Activated naive CD8-positive, alpha-beta T cell treated with anti-CD3 and anti-CD28 coated beads, Interleukin-2, amount 50 U/mL, for 24 hours (primary cell): Measurements from ENCODE around the gene GPAT2.
"Not testable (repeated sequence)": the region's sequence is repeated elsewhere in the genome, so short reads cannot be mapped to it uniquely, and the experiment has no call there.

Source experiments
- ATAC-seq: fragments of 150-1000 bp; cut with Tn5 transposase; one replicate; pipeline ENCODE4 v1.10.0; 2021
- DNase-seq: peaks from one replicate; pipeline ENCODE4 v3.0.0; 2021
- H3K27ac Mint-ChIP-seq: one replicate; pipeline ENCODE4 v1.8.0; 2021; ENCODE audit warnings: mild to moderate bottlenecking, mixed read lengths
- H3K27me3 Mint-ChIP-seq: one replicate; pipeline ENCODE4 v1.8.0; 2021; ENCODE audit warnings: mixed read lengths
- H3K36me3 Mint-ChIP-seq: one replicate; pipeline ENCODE4 v1.8.0; 2021; ENCODE audit warnings: low read depth, mixed read lengths
- H3K4me1 Mint-ChIP-seq: one replicate; pipeline ENCODE4 v1.8.0; 2021; ENCODE audit warnings: mixed read lengths
- H3K4me3 Mint-ChIP-seq: one replicate; pipeline ENCODE4 v1.8.0; 2021; ENCODE audit warnings: mild to moderate bottlenecking, moderate library complexity, mixed read lengths
- H3K9me3 Mint-ChIP-seq: one replicate; pipeline ENCODE4 v1.8.0; 2021; ENCODE audit warnings: mixed read lengths

Gene GPAT2

DNA sequence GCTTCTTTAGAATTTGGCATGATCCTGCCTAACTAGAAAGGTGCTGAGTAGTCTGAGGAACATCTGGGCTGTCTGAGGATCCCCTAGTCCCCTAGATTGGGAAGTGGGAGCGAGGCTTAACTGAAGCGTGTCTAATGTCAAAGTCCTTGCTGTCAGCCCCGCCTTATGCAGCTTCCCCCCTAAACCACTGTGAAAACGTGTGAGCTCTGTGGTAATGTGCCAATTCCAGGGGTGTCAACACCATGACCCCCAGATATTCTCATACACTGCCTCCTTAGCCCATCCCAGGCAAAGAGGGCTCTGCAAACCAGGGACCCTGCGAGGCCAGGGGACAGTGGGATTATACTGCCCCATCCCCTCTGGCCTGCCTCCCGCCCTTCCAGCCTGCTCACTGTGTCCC lies 21.1 kb upstream of the GPAT2 start:
- not testable (repeated sequence) for ATAC-seq, H3K4me1 Mint-ChIP-seq, DNase-seq, H3K27me3 Mint-ChIP-seq, H3K27ac Mint-ChIP-seq, H3K4me3 Mint-ChIP-seq, H3K36me3 Mint-ChIP-seq, H3K9me3 Mint-ChIP-seq

DNA sequence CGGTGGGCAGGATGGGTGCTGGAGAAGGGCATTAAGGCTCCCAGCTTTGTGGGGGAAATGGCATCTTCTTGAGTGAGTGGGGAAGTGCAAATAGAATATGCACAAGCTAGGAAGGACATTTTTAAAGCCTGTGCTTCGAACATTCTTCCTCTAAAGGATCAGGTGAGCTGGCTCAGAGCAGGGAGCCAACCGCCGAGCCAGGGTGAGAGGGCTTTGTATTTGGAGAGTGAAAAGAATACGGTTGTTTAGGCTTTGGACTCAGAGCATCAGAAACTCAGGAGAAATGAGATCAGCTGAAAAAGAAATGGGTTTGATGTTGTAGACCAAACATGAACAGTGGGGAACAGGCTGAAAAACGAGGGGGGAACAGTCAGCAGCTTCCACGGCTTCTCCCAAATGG lies 19.8 kb upstream of the GPAT2 start:
- DNase-seq, H3K4me1 Mint-ChIP-seq, H3K4me3 Mint-ChIP-seq, H3K36me3 Mint-ChIP-seq, H3K27me3 Mint-ChIP-seq, H3K9me3 Mint-ChIP-seq, H3K27ac Mint-ChIP-seq, ATAC-seq: not testable (repeated sequence)

DNA sequence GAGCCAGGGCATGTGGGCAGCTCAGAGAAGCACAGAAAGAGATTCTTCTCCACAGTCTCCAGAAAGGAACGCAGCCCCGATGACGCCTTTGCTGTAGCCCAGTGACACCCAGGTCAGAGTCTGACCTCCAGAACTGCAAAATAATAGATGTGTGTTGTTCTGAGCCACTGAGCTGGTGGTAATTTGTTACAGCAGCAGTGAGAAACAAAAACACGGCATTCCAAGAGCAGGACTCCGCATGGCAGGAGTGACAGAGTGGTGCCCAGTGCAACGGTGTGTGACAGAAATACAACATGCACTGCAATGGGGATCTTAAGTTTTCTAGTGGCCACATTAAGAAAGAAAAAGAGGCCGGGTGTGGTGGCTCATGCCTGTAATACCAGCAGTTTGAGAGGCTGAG lies 18.7 kb upstream of the GPAT2 start:
- not testable (repeated sequence) for H3K9me3 Mint-ChIP-seq, H3K27ac Mint-ChIP-seq, H3K36me3 Mint-ChIP-seq, H3K27me3 Mint-ChIP-seq, H3K4me1 Mint-ChIP-seq, ATAC-seq, H3K4me3 Mint-ChIP-seq, DNase-seq

DNA sequence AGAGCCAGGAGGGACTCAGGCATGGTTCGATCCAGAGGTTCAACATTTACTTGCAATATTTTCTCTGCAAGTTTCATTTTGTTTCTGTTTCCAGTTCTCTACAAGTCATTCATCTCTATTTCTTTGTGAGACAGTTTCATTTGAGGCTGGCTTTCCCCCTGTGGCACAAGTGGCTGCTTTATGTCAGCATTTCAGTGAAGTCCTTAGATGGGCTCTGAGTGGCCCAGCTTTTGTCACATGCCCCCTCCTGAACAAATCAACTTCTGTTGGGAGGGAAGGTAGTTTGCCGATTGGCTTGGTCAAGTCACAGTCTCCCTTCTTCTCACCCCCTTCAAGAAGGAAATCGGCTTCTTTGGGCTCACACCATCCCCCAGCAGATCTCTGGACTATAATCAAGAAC lies 17.9 kb upstream of the GPAT2 start:
- H3K27me3 Mint-ChIP-seq, H3K4me1 Mint-ChIP-seq, H3K27ac Mint-ChIP-seq, H3K36me3 Mint-ChIP-seq, H3K9me3 Mint-ChIP-seq, DNase-seq, H3K4me3 Mint-ChIP-seq, ATAC-seq: not testable (repeated sequence)

DNA sequence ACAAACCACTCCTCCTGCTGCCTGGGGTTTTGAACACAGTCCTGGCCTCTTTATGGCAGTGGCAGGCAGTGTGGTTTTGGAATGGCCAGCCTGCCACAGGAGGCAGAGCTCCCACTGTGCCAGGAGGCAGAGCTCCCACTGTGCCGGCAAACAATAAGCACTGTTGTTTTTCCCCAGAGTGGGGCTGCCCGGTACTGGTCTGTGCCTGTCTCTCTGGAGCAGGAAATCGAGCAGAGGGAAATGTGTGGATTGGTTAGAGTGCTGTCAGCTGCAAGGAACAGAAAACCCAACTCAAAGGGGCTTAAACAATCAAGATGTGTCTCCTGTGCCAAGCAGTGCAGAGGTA lies 15.2 kb upstream of the GPAT2 start:
- ATAC-seq, H3K27me3 Mint-ChIP-seq, H3K9me3 Mint-ChIP-seq, H3K27ac Mint-ChIP-seq, H3K36me3 Mint-ChIP-seq, H3K4me3 Mint-ChIP-seq, DNase-seq, H3K4me1 Mint-ChIP-seq: not testable (repeated sequence)

DNA sequence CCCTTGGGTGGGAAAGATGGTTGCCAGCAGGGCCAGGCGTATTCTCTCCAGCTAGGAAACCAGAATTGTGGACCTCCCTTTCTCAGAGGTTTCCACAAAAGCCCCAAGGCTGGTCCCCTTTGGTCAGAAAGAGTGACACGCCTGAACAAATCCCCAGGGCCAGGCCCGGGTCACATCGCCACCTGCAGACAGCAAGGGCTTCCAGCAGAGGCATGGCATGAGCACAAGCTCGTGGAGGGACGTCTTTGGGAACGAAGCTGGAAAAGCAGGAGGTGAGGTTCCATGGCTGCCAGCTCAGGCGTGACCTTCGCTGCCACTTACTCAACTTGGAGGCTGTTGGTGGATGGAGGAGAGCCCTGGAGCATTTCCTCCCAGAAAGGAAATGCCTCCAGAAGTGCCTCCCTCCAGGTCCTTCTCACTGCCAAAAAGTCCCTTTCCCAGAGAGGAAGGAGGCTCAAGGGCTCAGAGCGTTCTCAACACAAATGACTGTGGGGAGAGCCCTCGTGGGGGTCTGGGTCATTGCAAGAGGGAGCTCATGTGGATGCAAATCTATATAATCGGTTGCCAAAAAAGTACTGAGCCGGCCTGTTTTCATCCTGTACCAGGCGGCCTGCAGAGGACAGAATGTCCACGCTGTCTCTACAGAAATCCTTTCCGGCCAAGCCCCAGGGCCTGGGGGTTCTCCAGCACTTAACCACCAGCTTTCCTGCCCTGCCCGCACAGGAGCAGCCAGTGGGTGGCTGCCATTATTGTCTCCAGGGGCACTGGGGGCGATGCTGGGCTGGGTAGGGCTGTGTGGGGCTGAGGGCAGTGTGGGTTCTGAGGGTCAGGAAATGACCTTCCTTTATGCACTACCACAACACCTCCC lies 14.6 kb upstream of the GPAT2 start:
- peak; percentile 36 for ATAC-seq
- not testable (repeated sequence) for H3K4me1 Mint-ChIP-seq, DNase-seq, H3K4me3 Mint-ChIP-seq, H3K27me3 Mint-ChIP-seq, H3K36me3 Mint-ChIP-seq, H3K27ac Mint-ChIP-seq, H3K9me3 Mint-ChIP-seq

DNA sequence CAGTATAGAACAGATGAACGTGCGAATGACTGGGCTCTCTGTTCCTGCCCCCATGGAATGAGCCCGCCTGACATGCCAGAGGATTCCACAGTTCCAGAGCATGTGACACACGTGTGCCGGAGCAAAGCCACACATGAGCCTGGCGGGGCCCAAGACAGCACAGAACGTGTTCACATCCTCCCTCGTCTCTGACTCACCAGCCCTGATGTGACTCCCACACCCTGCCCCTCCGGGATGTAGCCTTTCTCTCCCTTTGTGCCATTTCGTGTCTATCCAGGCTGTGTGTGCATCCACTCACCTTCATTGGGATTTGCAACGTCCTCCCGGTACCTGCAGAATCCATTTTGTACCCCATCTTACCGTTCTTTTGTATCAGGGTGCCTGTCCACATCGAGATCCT lies 838 bp upstream of the GPAT2 start:
- H3K9me3 Mint-ChIP-seq, ATAC-seq, H3K36me3 Mint-ChIP-seq, DNase-seq, H3K4me1 Mint-ChIP-seq, H3K4me3 Mint-ChIP-seq, H3K27me3 Mint-ChIP-seq, H3K27ac Mint-ChIP-seq: not testable (repeated sequence)

DNA sequence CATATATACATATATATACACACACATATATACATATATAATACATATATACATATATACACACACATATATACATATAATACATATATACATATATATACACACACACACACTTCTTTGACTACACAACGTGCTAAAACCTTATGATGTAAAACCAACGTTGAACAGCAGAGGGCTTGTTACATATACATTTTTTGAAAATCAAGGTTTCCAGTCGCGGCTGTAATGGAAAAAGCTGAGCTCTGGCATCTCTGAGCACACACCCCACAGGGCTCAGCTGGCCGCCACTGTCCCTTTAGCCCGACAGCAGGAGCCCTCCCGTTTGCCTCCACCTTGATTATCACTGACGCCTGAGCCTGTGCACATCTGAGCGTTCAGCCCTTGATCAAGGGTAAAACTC lies 719 bp downstream of the GPAT2 start:
- not testable (repeated sequence) for H3K9me3 Mint-ChIP-seq, ATAC-seq, H3K27ac Mint-ChIP-seq, H3K4me1 Mint-ChIP-seq, DNase-seq, H3K4me3 Mint-ChIP-seq, H3K36me3 Mint-ChIP-seq, H3K27me3 Mint-ChIP-seq

DNA sequence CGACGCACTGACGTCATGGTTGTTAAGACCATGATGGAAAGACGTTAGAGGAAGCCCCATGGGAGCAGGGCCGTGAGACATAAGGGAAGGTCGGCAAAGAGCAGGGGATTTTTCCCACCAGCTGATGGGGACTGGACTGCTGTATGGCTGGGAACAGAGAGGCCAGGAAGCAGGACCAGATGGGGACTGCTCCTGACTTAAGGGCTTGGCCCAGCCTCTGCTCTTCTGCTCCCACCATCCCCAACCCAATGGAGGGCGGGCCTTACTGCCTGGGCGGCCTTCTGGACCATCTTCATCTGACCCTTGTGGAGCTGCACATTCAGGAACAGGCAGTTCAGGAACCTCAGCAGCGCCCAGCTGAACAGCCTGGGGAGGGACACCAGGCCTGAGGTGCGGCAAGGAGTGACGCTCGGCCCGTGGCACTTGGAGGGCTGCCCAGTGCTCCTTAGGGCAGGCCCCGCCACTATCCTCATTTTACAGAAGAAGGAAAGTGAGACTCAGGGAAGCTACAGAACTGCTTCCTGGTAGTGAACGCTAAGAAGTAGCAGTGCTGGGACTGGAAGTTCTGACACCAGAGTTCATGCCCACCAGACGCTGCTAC lies 6.9 kb downstream of the GPAT2 start:
- not testable (repeated sequence) for H3K27ac Mint-ChIP-seq, H3K4me1 Mint-ChIP-seq, DNase-seq, H3K4me3 Mint-ChIP-seq, ATAC-seq, H3K27me3 Mint-ChIP-seq, H3K36me3 Mint-ChIP-seq, H3K9me3 Mint-ChIP-seq

DNA sequence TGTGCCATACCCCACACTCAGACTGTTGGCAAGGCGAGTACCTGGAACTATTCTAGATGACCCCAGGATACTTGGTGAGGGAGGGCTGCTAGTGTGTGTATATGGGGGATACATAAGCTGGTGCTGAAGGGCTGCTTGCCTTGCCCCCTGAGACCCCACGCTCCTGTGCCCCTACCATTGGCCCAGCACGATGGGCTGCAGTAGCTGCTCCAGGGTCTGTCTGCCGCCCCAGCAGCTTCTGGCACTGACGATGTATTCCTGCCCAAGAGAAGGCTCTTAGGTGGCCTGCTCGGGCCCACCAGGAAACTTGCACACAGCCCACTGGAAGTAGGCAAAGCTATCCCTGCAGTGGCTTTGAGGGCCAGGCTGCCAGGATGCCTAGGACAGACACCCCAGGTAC lies 9.0 kb downstream of the GPAT2 start:
- H3K9me3 Mint-ChIP-seq, H3K4me1 Mint-ChIP-seq, H3K36me3 Mint-ChIP-seq, H3K4me3 Mint-ChIP-seq, ATAC-seq, H3K27ac Mint-ChIP-seq, DNase-seq, H3K27me3 Mint-ChIP-seq: not testable (repeated sequence)

DNA sequence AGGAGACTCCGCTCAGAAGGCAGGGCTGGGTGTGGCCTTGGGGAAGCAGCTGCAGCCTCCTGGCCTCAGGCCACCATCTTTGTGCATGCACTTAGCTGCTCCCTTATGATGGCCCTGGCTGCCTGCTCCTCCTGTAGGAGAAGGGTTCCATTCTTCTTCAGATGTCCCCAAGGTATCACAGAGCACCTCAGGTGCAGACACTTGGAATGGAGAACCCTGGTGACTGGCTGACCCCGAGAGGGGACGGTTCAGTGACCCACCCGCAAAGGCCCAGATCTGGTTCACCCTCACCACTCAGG lies 9.6 kb downstream of the GPAT2 start:
- ATAC-seq: no peak
- H3K4me1 Mint-ChIP-seq: no peaks in the 10 kb centered on the region
- H3K27ac Mint-ChIP-seq: no peak overlapping the region
- H3K36me3 Mint-ChIP-seq: no peaks in the 10 kb centered on the region
- no peaks in the 10 kb centered on the region for H3K27me3 Mint-ChIP-seq
- DNase-seq: no peak
- H3K9me3 Mint-ChIP-seq: no peaks in the 10 kb centered on the region
- H3K4me3 Mint-ChIP-seq: no peak overlapping the region

DNA sequence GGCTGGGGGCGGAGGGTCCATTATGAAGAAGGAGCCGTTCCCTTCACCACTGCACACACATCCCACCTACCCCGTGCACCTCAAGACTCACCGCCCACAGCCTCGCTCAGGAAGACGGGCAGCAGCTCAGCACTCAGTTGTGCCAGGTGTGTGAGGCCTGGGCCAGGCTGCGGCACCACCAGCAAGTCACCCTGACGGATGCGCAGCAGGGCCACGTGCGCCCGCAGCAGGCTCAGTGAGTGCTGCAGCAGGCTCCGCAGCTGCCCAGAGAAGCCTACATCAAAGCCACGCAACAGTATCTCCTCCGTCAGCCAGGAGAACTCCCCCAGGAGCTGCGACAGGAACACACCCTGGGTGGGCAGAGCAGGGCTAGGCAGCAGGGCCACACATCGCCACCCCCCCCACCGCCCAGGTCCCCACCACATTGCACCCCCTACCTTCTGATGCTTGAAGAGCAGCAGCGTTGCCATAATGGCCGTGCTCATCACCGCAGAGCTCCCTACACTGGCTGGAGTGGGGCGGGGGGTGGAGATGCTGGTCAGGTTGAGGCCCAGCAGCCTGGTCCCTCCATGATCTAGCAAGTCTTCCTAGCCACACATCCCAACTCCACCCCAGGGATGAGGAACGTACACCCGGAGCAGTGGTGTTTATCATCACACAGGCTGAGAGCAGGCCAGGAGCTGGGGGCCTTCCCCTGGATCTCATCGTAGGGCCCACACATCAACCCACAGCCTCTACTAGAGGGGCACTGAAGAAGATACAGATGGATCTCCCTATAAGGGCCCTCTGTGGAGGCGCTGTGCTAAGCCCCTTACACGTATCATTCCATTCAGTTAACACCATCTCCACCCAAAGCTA lies 10.2 kb downstream of the GPAT2 start:
- Mint-ChIP-seq H3K36me3 (no peaks in the 10 kb centered on the region), H3K27ac (no peak overlapping the region), H3K9me3 (no peaks in the 10 kb centered on the region), H3K27me3 (no peaks in the 10 kb centered on the region), H3K4me3 (no peak overlapping the region), H3K4me1 (peaks cover 2% of the 10 kb centered on the region)
- ATAC-seq (no peak), DNase-seq (no peak)

DNA sequence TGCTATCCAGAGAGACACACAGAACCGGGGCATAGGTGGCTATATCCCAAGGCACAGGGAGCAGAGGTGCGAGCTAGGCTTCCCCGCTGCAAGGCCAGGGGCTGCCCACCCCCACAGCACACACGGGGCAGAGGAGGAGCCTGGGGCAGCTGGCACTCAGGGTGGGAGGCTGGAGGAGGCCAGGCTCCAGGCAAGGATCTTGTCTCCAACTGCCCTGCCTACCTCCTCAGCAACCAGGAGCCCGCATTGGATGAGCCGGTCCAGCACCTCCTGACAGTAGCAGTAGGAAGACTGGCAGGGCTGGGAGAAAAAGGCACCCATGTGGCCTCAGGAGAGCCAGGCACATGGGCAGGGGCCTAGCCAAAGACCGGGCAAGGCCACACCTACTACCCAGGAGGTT lies 11.0 kb downstream of the GPAT2 start:
- not testable (repeated sequence) for H3K36me3 Mint-ChIP-seq, H3K27ac Mint-ChIP-seq, ATAC-seq, H3K4me3 Mint-ChIP-seq, DNase-seq, H3K9me3 Mint-ChIP-seq, H3K27me3 Mint-ChIP-seq, H3K4me1 Mint-ChIP-seq

DNA sequence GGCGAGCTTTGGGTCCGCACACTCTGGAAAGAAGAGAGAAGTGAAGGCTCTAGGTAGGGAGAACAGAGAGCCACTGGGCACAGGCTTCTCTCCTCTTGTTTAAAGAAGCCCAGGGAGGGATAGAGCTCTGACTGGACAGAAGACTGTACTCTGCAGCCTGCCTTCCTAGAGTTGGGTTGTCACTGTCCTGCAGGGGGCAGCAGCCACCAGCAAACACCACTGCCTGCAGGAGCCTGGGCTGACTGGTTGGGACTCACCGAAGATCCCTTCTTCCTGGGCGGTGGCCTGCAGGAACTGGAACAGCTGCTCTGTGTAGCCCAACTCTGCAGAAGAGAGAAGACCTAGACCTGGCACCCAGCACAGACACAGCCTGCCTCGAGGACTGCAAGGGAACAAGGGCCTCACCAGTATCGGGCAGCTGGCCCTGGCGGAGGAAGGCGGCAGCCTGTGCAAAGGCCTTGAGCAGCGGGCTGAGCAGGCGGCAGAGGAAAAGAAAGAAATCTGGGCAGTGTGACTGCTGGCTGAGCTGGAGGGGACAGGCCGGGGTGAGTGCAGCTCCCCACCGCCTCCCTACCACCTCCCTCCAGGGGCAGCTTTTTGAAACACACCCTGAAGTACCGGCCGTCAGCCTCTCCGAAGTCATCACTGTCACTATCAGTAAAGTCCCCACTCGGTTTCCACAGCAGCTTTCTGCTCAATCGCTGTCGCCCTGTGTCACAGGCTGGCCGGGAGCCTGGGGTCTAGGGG lies 11.8 kb downstream of the GPAT2 start:
- not testable (repeated sequence) for H3K4me1 Mint-ChIP-seq, H3K27me3 Mint-ChIP-seq, H3K36me3 Mint-ChIP-seq, H3K9me3 Mint-ChIP-seq, H3K27ac Mint-ChIP-seq, H3K4me3 Mint-ChIP-seq
- ATAC-seq: peak; percentile 72
- peak; percentile 78 for DNase-seq

DNA sequence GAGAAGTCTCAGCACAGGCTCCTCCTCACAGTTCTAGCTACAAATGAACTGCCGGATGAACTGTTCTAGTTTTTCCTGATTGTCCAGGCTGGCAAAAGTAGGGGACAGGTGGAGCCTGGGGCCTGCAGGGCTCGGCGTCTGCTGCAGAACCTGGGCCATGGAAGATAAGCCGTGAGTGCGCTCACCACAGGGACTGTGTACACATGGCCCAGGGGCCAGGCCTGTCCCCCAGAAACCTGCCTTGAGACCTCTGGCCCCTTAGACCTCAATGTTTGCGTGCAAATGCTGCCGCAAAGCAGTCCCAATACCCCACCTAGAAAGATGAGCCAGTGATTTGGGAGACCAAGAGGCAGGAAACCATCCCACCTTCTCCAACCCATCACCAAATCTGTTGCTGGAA lies 12.6 kb downstream of the GPAT2 start:
- not testable (repeated sequence) for ATAC-seq, H3K9me3 Mint-ChIP-seq, H3K4me3 Mint-ChIP-seq, H3K27me3 Mint-ChIP-seq, DNase-seq, H3K36me3 Mint-ChIP-seq, H3K27ac Mint-ChIP-seq, H3K4me1 Mint-ChIP-seq
